IgD-negative memory B cell (primary cell): ENCODE data around the gene DOCK6. TPM values are rescaled to one million over a fixed set of nuclear protein-coding genes. Genes with fewer than 3 reads are reported as not detected.

ENCODE experiments used
- H3K27ac Mint-ChIP-seq, 3 donors: one replicate each; pipeline ENCODE4 v1.8.0; 2020 to 2022; ENCODE audit warnings: mild to moderate bottlenecking in 3 of 3, mixed read lengths in 3 of 3, moderate library complexity in 1 of 3
- H3K27me3 Mint-ChIP-seq: one replicate; pipeline ENCODE4 v1.8.0; 2021; ENCODE audit warnings: mixed read lengths
- H3K36me3 Mint-ChIP-seq: one replicate; pipeline ENCODE4 v1.8.0; 2020; ENCODE audit warnings: mild to moderate bottlenecking, mixed read lengths
- H3K4me1 Mint-ChIP-seq, 3 donors: one replicate each; pipeline ENCODE4 v1.8.0; 2020 to 2022; ENCODE audit warnings: mixed read lengths in 3 of 3, mild to moderate bottlenecking in 1 of 3
- H3K4me3 Mint-ChIP-seq, 4 donors: one replicate each; pipeline ENCODE4 v1.8.0; 2020 to 2022; ENCODE audit warnings: mild to moderate bottlenecking in 4 of 4, mixed read lengths in 4 of 4, moderate library complexity in 3 of 4
- H3K9me3 Mint-ChIP-seq, 3 donors: one replicate each; pipeline ENCODE4 v1.8.0; 2020 to 2021; ENCODE audit warnings: mixed read lengths in 3 of 3, mild to moderate bottlenecking in 1 of 3
- polyA plus RNA-seq: library from polyadenylated mRNA; unstranded; fragments of 300-500 nt; fragmentation: Illumina TruSeq; gene quantifications from one replicate; pipeline ENCODE4 v1.2.3, GENCODE V29; 2021

The DOCK6 gene
- polyA plus RNA-seq, 1 donor from 2014 or later: 1.6 TPM

- Mint-ChIP-seq H3K27ac (no peak overlapping the region), H3K9me3 (no peaks in the 10 kb centered on the region), H3K4me1 (peaks cover 0 to 8% (median 5%) of the 10 kb centered on the region in 3 donors), H3K4me3 (peak overlapping the region in 1 of 4 donors; percentile 59), H3K27me3 (peaks cover 17% of the 10 kb centered on the region), H3K36me3 (peaks cover 3% of the 10 kb centered on the region)
Measured at GRCh38 chr19:11265177-11265784, 3.0 kb upstream of the DOCK6 start.

GRCh38 chr19:11264452-11265176 is 2.3 kb upstream of the DOCK6 start:
- peaks cover 3% of the 10 kb centered on the region for H3K36me3 Mint-ChIP-seq
- peaks cover 17% of the 10 kb centered on the region for H3K27me3 Mint-ChIP-seq
- no peaks in the 10 kb centered on the region for H3K9me3 Mint-ChIP-seq
- no peak overlapping the region for H3K27ac Mint-ChIP-seq
- H3K4me3 Mint-ChIP-seq: peak overlapping the region in 2 of 4 donors; percentile 59 to 89
- peaks cover 0 to 8% (median 5%) of the 10 kb centered on the region in 3 donors for H3K4me1 Mint-ChIP-seq

GRCh38 chr19:11263726-11264125 is 1.4 kb upstream of the DOCK6 start:
- Mint-ChIP-seq H3K27ac (no peak overlapping the region), H3K9me3 (no peaks in the 10 kb centered on the region), H3K4me1 (peaks cover 0 to 5% (median 5%) of the 10 kb centered on the region in 3 donors), H3K36me3 (peaks cover 3% of the 10 kb centered on the region), H3K27me3 (peaks cover 16% of the 10 kb centered on the region), H3K4me3 (peak overlapping the region in 3 of 4 donors; percentile 23 to 91 (median 87))

- H3K9me3 Mint-ChIP-seq: no peaks in the 10 kb centered on the region
- H3K4me1 Mint-ChIP-seq: peaks cover 0 to 5% (median 5%) of the 10 kb centered on the region in 3 donors
- no peak overlapping the region for H3K27ac Mint-ChIP-seq
- no peaks in the 10 kb centered on the region for H3K36me3 Mint-ChIP-seq
- H3K27me3 Mint-ChIP-seq: peaks cover 9% of the 10 kb centered on the region
- H3K4me3 Mint-ChIP-seq: peak overlapping the region; percentile 49 to 81 (median 72)
Measured at GRCh38 chr19:11261431-11261970, 823 bp downstream of the DOCK6 start.

GRCh38 chr19:11260996-11261395 is 1.3 kb downstream of the DOCK6 start:
- Mint-ChIP-seq H3K4me1 (peaks cover 0 to 5% (median 5%) of the 10 kb centered on the region in 3 donors), H3K27ac (no peak overlapping the region), H3K4me3 (peak overlapping the region; percentile 49 to 88 (median 63)), H3K9me3 (no peaks in the 10 kb centered on the region), H3K27me3 (peaks cover 9% of the 10 kb centered on the region), H3K36me3 (no peaks in the 10 kb centered on the region)

- peaks cover 0 to 3% (median 0%) of the 10 kb centered on the region in 3 donors for H3K4me1 Mint-ChIP-seq
- H3K27me3 Mint-ChIP-seq: peaks cover 2% of the 10 kb centered on the region
- no peaks in the 10 kb centered on the region for H3K9me3 Mint-ChIP-seq
- no peaks in the 10 kb centered on the region for H3K36me3 Mint-ChIP-seq
- H3K27ac Mint-ChIP-seq: no peak overlapping the region
- no peak overlapping the region for H3K4me3 Mint-ChIP-seq
Measured at GRCh38 chr19:11257846-11258380, 4.4 kb downstream of the DOCK6 start.

GRCh38 chr19:11256189-11256588 is 6.1 kb downstream of the DOCK6 start:
- H3K36me3 Mint-ChIP-seq: no peaks in the 10 kb centered on the region
- H3K4me1 Mint-ChIP-seq: peaks cover 0 to 3% (median 0%) of the 10 kb centered on the region in 3 donors
- H3K9me3 Mint-ChIP-seq: no peaks in the 10 kb centered on the region
- H3K27me3 Mint-ChIP-seq: peaks cover 2% of the 10 kb centered on the region
- H3K4me3 Mint-ChIP-seq: no peak overlapping the region
- H3K27ac Mint-ChIP-seq: no peak overlapping the region

- Mint-ChIP-seq H3K4me1 (no peaks in the 10 kb centered on the region), H3K36me3 (no peaks in the 10 kb centered on the region), H3K27ac (no peak overlapping the region), H3K4me3 (no peak overlapping the region), H3K9me3 (no peaks in the 10 kb centered on the region), H3K27me3 (no peaks in the 10 kb centered on the region)
Measured at GRCh38 chr19:11254666-11255065, 7.7 kb downstream of the DOCK6 start.

GRCh38 chr19:11252665-11253355 is 9.5 kb downstream of the DOCK6 start:
- Mint-ChIP-seq H3K9me3 (no peaks in the 10 kb centered on the region), H3K36me3 (no peaks in the 10 kb centered on the region), H3K4me1 (no peaks in the 10 kb centered on the region), H3K27me3 (no peaks in the 10 kb centered on the region), H3K27ac (no peak overlapping the region), H3K4me3 (no peak overlapping the region)

- peaks cover 1% of the 10 kb centered on the region for H3K36me3 Mint-ChIP-seq
- peak overlapping the region in 1 of 4 donors; percentile 32 for H3K4me3 Mint-ChIP-seq
- no peaks in the 10 kb centered on the region for H3K4me1 Mint-ChIP-seq
- H3K27ac Mint-ChIP-seq: no peak overlapping the region
- no peaks in the 10 kb centered on the region for H3K9me3 Mint-ChIP-seq
- no peaks in the 10 kb centered on the region for H3K27me3 Mint-ChIP-seq
Measured at GRCh38 chr19:11251650-11252314, 10.5 kb downstream of the DOCK6 start.

- Mint-ChIP-seq H3K4me1 (peaks cover 0 to 3% (median 0%) of the 10 kb centered on the region in 3 donors), H3K36me3 (peaks cover 3% of the 10 kb centered on the region), H3K9me3 (no peaks in the 10 kb centered on the region), H3K4me3 (no peak overlapping the region), H3K27ac (no peak overlapping the region), H3K27me3 (no peaks in the 10 kb centered on the region)
Measured at GRCh38 chr19:11251217-11251616, 11.1 kb downstream of the DOCK6 start.

GRCh38 chr19:11248852-11249251 is 13.5 kb downstream of the DOCK6 start:
- H3K27me3 Mint-ChIP-seq: no peaks in the 10 kb centered on the region
- H3K4me1 Mint-ChIP-seq: peaks cover 0 to 3% (median under 1%) of the 10 kb centered on the region in 3 donors
- no peak overlapping the region for H3K27ac Mint-ChIP-seq
- H3K9me3 Mint-ChIP-seq: no peaks in the 10 kb centered on the region
- H3K36me3 Mint-ChIP-seq: peaks cover 3% of the 10 kb centered on the region
- no peak overlapping the region for H3K4me3 Mint-ChIP-seq

GRCh38 chr19:11247934-11248333 is 14.4 kb downstream of the DOCK6 start:
- H3K9me3 Mint-ChIP-seq: no peaks in the 10 kb centered on the region
- H3K36me3 Mint-ChIP-seq: peaks cover 3% of the 10 kb centered on the region
- peaks cover 0 to 5% (median 4%) of the 10 kb centered on the region in 3 donors for H3K4me1 Mint-ChIP-seq
- no peak overlapping the region for H3K4me3 Mint-ChIP-seq
- H3K27ac Mint-ChIP-seq: no peak overlapping the region
- H3K27me3 Mint-ChIP-seq: no peaks in the 10 kb centered on the region

GRCh38 chr19:11247391-11247790 is 14.9 kb downstream of the DOCK6 start:
- H3K4me3 Mint-ChIP-seq: no peak overlapping the region
- H3K27me3 Mint-ChIP-seq: peaks cover 4% of the 10 kb centered on the region
- peaks cover 3% of the 10 kb centered on the region for H3K36me3 Mint-ChIP-seq
- H3K27ac Mint-ChIP-seq: no peak overlapping the region
- no peaks in the 10 kb centered on the region for H3K9me3 Mint-ChIP-seq
- H3K4me1 Mint-ChIP-seq: peaks cover 0 to 5% (median 4%) of the 10 kb centered on the region in 3 donors
